HFFc6 (cell line): ENCODE results near the gene UGT2B11. TPM values are rescaled to one million over a fixed set of nuclear protein-coding genes. Genes with fewer than 3 reads are reported as not detected.
"Not testable (repeated sequence)": the region's sequence is repeated elsewhere in the genome, so short reads cannot be mapped to it uniquely, and the experiment has no call there.

Experiments
- DNase-seq: peaks from one replicate; pipeline ENCODE4 v3.0.0-alpha.2; 2018
- H3K27ac Mint-ChIP-seq: 2 replicates; pipeline ENCODE4 v1.8.0; 2020; ENCODE audit warnings: mild to moderate bottlenecking, mixed read lengths
- H3K27me3 Mint-ChIP-seq: 2 replicates; pipeline ENCODE4 v1.8.0; 2021; ENCODE audit warnings: mild to moderate bottlenecking, moderate library complexity, mixed read lengths; ENCODE audit not compliant: insufficient read depth
- H3K36me3 Mint-ChIP-seq: 2 replicates; pipeline ENCODE4 v1.8.0; 2021; ENCODE audit warnings: low read depth, mixed read lengths
- H3K4me1 Mint-ChIP-seq: 2 replicates; pipeline ENCODE4 v1.8.0; 2020; ENCODE audit warnings: low read depth, mixed read lengths
- H3K4me3 Mint-ChIP-seq: 2 replicates; pipeline ENCODE4 v1.8.0; 2020; ENCODE audit warnings: mild to moderate bottlenecking, moderate library complexity, mixed read lengths
- H3K9me3 Mint-ChIP-seq: 2 replicates; pipeline ENCODE4 v1.8.0; 2020; ENCODE audit warnings: mild to moderate bottlenecking, mixed read lengths
- CTCF ChIP-seq: fragments of 200-600 bp; sonication (generic); IDR thresholded peaks from 2 replicates; pipeline ENCODE4 v1.5.0; 2021; ENCODE audit warnings: antibody characterized with exemption, mild to moderate bottlenecking
- long read RNA-seq: library from polyadenylated mRNA; unstranded; transcript quantifications from one replicate; pipeline ENCODE4 v2.0.0, GENCODE V29; 2019
- total RNA-seq, 6 experiments: library from RNA; stranded (reverse); fragmentation: NEBNext Ultra II Directional; extraction: Animal tissue kit (Norgen Biotek cat#: 25700); gene quantifications; 2 replicates in 1 of 6; 3 replicates in 5 of 6; pipeline ENCODE4 v1.2.3, GENCODE V29; 2021

The UGT2B11 gene
- total RNA-seq, result not detected
- long read RNA-seq, result 0 reads

- H3K27me3 Mint-ChIP-seq, result no peaks in the 10 kb centered on the region
- no peak for TF ChIP-seq CTCF
These were observed at the start of gene UGT2B11 for GRCh38 chr4:69214716-69215115. Gene UGT2B11, minus strand, starts transcription at chr4:69214748. Its CDS starts 26 bp downstream, at chr4:69214722.

DNA sequence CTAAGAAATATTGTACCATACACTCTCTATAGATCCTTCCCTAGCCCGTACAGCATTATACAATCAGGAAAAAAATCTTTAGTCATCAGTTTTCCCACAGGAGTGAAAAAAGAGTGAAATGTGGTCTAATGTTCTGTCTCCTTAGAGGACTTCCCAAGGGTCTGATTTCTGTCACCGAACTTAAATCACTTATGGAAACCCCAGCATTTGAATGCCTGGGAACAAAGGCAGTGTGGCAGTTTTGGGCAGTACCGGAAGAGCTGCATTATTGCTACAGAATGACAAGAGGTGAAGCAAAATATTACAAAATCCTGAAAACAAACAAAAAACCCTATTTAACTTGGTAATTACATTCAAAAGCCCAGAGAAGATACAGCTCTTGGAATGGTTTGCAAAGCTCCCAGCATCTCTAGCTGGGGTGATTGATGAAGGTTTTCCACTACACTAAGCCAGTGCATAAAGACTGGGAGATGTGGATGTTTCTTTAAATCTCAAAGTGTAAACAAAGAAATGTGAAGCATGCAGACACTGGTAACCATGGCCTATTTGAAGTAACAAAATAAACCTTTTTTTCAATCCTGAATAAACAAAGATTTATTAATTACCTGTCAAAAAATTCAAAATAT is 38.7 kb upstream of the UGT2B11 start:
- not testable (repeated sequence) for H3K4me1 Mint-ChIP-seq, H3K4me3 Mint-ChIP-seq, H3K36me3 Mint-ChIP-seq, H3K27me3 Mint-ChIP-seq, H3K27ac Mint-ChIP-seq, DNase-seq
- peaks cover 16% of the 10 kb centered on the region; the same call in 1 of the 2 replicates for H3K9me3 Mint-ChIP-seq

More at GRCh38 chr4:69214716-69215115, at the start of gene UGT2B11:
- Mint-ChIP-seq H3K27ac (no peak within 1 kb of the TSS), H3K4me1 (no peaks in the 10 kb centered on the region), H3K4me3 (no peak within 1 kb of the TSS), H3K9me3 (peaks cover 4% of the 10 kb centered on the region; the same call in 1 of the 2 replicates), H3K36me3 (no peaks in the 10 kb centered on the region)
- no peak for DNase-seq

- H3K4me3 Mint-ChIP-seq, H3K4me1 Mint-ChIP-seq, DNase-seq, H3K27me3 Mint-ChIP-seq, H3K36me3 Mint-ChIP-seq, H3K27ac Mint-ChIP-seq: not testable (repeated sequence)
- H3K9me3 Mint-ChIP-seq, result peaks cover 29% of the 10 kb centered on the region
These were observed 36.3 kb upstream of the UGT2B11 start for GRCh38 chr4:69250884-69251283.

DNA sequence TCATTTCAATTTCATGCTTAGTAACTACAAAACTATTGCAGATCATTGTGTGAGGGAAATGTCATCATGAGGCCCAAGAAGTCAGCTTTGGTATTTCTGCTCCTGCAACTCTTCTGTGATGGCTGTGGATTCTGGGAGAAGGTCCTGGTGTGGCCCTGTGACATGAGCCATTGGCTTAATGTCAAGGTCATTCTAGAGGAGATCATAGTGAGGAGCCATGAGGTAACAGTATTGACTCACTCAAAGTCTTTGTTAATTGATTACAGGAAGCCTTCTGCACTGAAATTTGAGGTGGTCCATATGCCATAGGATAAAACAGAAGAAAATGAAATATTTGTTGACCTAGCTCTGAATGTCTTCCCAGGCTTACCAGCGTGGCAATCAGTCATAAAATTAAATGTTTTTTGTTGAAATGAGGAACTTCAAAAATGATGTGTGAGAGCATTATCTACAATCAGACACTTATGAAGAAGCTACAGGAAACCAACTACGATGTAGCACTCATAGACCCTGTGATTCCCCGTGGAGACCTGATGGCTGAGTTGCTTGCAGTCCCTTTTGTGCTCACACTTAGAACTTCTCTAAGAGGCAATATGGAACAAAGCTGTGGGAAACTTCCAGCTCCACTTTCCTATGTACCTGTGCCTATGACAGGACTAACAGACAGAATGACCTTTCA is 28.2 kb upstream of the UGT2B11 start:
- not testable (repeated sequence) for H3K4me3 Mint-ChIP-seq, H3K4me1 Mint-ChIP-seq, DNase-seq, H3K27me3 Mint-ChIP-seq, H3K27ac Mint-ChIP-seq, H3K36me3 Mint-ChIP-seq
- peaks cover 28% of the 10 kb centered on the region for H3K9me3 Mint-ChIP-seq

DNA sequence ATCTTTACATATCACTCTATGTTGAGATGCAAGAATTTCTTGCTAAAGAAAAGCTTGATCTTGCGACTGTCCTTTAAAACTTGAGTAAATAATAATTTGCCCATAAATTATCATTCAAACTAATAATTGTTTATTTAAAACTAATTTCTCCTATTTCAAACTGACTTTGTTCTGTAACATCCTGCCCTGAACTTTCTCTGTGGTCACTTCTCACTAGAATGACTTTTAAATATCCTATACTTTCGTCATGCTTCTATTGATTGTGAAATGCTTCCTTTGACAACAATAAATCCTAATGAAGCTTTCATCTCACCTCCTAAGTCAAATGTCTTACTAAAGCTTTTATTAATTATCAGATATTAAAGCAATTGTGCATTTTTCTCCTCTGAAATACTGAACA is 27.2 kb upstream of the UGT2B11 start:
- peaks cover 30% of the 10 kb centered on the region for H3K9me3 Mint-ChIP-seq
- not testable (repeated sequence) for DNase-seq, H3K4me1 Mint-ChIP-seq, H3K36me3 Mint-ChIP-seq, H3K4me3 Mint-ChIP-seq, H3K27me3 Mint-ChIP-seq, H3K27ac Mint-ChIP-seq

GRCh38 chr4:69240787-69241186 is 26.2 kb upstream of the UGT2B11 start:
- not testable (repeated sequence) for DNase-seq, H3K4me1 Mint-ChIP-seq, H3K27me3 Mint-ChIP-seq, H3K27ac Mint-ChIP-seq, H3K36me3 Mint-ChIP-seq, H3K4me3 Mint-ChIP-seq
- H3K9me3 Mint-ChIP-seq, result peaks cover 21% of the 10 kb centered on the region

DNA sequence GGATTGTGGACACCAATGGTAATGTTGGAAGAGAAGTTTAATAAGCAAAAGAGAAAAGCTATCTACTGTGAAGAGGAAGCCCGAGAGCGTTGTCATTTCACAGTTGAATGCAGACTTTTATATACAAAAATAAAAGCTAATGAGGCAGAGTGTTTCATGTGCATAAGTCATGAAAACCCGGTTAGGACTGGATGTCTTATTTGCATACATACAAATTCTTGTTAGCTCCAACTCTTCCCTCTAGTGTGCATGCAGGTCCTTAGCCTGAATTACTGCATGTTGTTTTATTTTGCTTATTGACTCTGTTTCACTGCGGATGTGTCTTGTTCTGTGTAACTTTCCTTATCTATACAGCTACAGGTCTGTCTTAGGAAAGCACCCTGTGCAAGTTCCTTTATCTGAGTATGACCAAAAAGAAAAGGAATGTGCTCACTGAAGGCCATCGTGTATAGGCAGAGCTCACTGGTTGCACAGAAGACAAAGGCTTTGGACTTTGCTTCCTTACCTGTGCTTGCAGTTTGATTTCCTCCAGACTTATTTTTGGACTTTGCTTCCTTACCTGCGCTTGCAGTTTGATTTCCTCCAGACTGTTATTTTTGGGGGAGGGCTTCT is 25.1 kb upstream of the UGT2B11 start:
- H3K36me3 Mint-ChIP-seq, result no peaks in the 10 kb centered on the region
- DNase-seq, result no peak
- H3K4me1 Mint-ChIP-seq, result no peaks in the 10 kb centered on the region
- H3K27me3 Mint-ChIP-seq, result no peaks in the 10 kb centered on the region
- H3K9me3 Mint-ChIP-seq, result peaks cover 27% of the 10 kb centered on the region; the same call in 1 of the 2 replicates
- no peak for TF ChIP-seq CTCF
- H3K4me3 Mint-ChIP-seq, result no peak overlapping the region
- no peak overlapping the region for H3K27ac Mint-ChIP-seq

DNA sequence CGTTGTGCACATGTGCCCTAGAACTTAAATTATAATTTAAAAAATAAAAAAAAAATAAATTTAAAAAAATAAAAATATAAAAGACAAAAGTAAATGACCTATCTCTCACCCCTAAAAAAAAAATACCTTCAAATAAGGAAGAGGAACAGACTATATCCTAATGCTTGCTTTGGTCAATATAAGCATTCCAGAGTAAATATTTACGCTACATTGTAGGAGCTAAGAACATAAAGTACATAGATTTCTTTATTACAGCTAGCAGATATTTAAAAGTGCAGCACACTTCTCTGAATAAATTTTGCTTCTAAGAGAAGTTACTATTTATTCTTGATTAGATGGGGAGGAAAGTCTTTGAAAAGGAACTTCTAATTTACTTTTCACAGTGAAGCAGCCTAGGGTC is 24.5 kb upstream of the UGT2B11 start:
- DNase-seq, result no peak
- Mint-ChIP-seq H3K4me3 (no peak overlapping the region), H3K27me3 (no peaks in the 10 kb centered on the region), H3K4me1 (no peaks in the 10 kb centered on the region), H3K36me3 (no peaks in the 10 kb centered on the region), H3K27ac (no peak overlapping the region), H3K9me3 (peaks cover 29% of the 10 kb centered on the region; the same call in 1 of the 2 replicates)
- no peak for TF ChIP-seq CTCF
